MM.1S (cell line): ENCODE data around the gene NDST1.

Experiments used
- CTCF ChIP-seq: fragments of 300-600 bp; sonication (generic); IDR thresholded peaks from 2 replicates; pipeline ENCODE4 v1.5.1; 2016; ENCODE audit warnings: antibody characterized with exemption, low read length, mixed read lengths
- EZH2 ChIP-seq: fragments of 300-600 bp; sonication (generic); optimal IDR thresholded peaks from 2 replicates; pipeline ENCODE3; 2017; ENCODE audit warnings: low read depth, mild to moderate bottlenecking, antibody characterized with exemption, low read length, mixed read lengths
- EZH2phosphoT487 ChIP-seq: fragments of 300-600 bp; sonication (generic); IDR thresholded peaks from 2 replicates; pipeline ENCODE4 v1.6.1; 2018; ENCODE audit warnings: antibody characterized with exemption, low read length

GRCh38 chr5:150603052-150603451 lies 95.1 kb downstream of the NDST1 start:
- TF ChIP-seq CTCF: no peak
- no peak for TF ChIP-seq EZH2
- no peak for TF ChIP-seq EZH2phosphoT487
